Endothelial cell of umbilical vein (primary cell): ENCODE data around the gene ARMC7. TPM values are rescaled to one million over a fixed set of nuclear protein-coding genes. Genes with fewer than 3 reads are reported as not detected.

Experiments used
- BruUV-seq: library from RNA; stranded (reverse); fragments of 400-500 nt; replicated peaks from 2 replicates; lab custom pipeline; 2021; lab: Mats Ljungman, UMichigan
- CTCF ChIA-PET: fragments of 300-600, 350-600 bp; sonication (Branson Sonifier 250); formaldehyde crosslinking; loops from one replicate; lab custom pipeline; 2021; ENCODE audit warnings: antibody characterized with exemption, inconsistent platforms; lab: Charles Lee
- POLR2A ChIA-PET: fragments of 300-600, 350-600 bp; sonication (Branson Sonifier 250); formaldehyde crosslinking; loops from one replicate; lab custom pipeline; 2021; ENCODE audit warnings: antibody characterized with exemption, inconsistent platforms; lab: Charles Lee
- DNase-seq: peaks from one replicate; pipeline ENCODE4 v3.0.0-alpha.2; 2011; ENCODE audit warnings: low read depth, low spot score
- FAIRE-seq: peaks from 2 replicates; lab custom pipeline; 2011; peaks lifted over from hg19 to GRCh38; lab: Jason Lieb, UNC
- H2AFZ ChIP-seq: 2 replicates; pipeline ENCODE4 v1.6.0; 2012; ENCODE audit warnings: low read depth, low read length, control low read depth, inconsistent platforms
- H3K27ac ChIP-seq: 2 replicates; pipeline ENCODE4 v1.5.1; 2011; ENCODE audit warnings: low read depth, mild to moderate bottlenecking, control low read depth, low read length, moderate library complexity; ENCODE audit not compliant: insufficient read depth
- H3K27me3 ChIP-seq, 2 experiments: 2 replicates each; pipeline versions ENCODE4 v1.6.0 to v1.6.1; 2011; ENCODE audit warnings: low read length in 2 of 2, mixed read lengths in 1 of 2; ENCODE audit not compliant: control insufficient read depth in 2 of 2, insufficient read depth in 2 of 2
- H3K36me3 ChIP-seq, 2 experiments: 2 replicates in 1 of 2; 3 replicates in 1 of 2; pipeline ENCODE4 v1.5.1; 2011; ENCODE audit warnings: low read length in 2 of 2, mild to moderate bottlenecking in 1 of 2, moderate library complexity in 1 of 2; ENCODE audit not compliant: control insufficient read depth in 2 of 2, insufficient read depth in 2 of 2; ENCODE audit errors: extremely low read depth in 1 of 2
- H3K4me1 ChIP-seq: 3 replicates; pipeline ENCODE4 v1.5.1; 2011; ENCODE audit warnings: mild to moderate bottlenecking, low read length; ENCODE audit not compliant: control insufficient read depth, insufficient read depth; ENCODE audit errors: extremely low read depth
- H3K4me2 ChIP-seq: 2 replicates; pipeline ENCODE4 v1.6.1; 2011; ENCODE audit warnings: low read length, control low read depth, mixed read lengths; ENCODE audit not compliant: insufficient read depth
- H3K4me3 ChIP-seq, 3 experiments: fragments of 200-600 bp in 1 of 3; sonication (generic), shearing (Covaris generic) in 1 of 3; replicated peaks in 1 of 3; 2 replicates each; pipeline ENCODE4 v1.5.1; 2011 to 2016; ENCODE audit warnings: control low read depth in 3 of 3, low read length in 3 of 3, mild to moderate bottlenecking in 2 of 3, inconsistent platforms in 1 of 3, low read depth in 1 of 3, moderate library complexity in 1 of 3; ENCODE audit not compliant: insufficient read depth in 1 of 3
- H3K79me2 ChIP-seq: 2 replicates; pipeline ENCODE4 v1.6.0; 2012; ENCODE audit warnings: low read length, inconsistent platforms; ENCODE audit not compliant: control insufficient read depth, insufficient read depth
- H3K9ac ChIP-seq: replicated peaks from 2 replicates; pipeline ENCODE3; 2011; ENCODE audit warnings: low read length, control low read depth; ENCODE audit not compliant: insufficient read depth; ENCODE audit errors: extremely low read depth
- H3K9me1 ChIP-seq: replicated peaks from 3 replicates; pipeline ENCODE4 v1.6.0; 2011; ENCODE audit warnings: mild to moderate bottlenecking, low read length; ENCODE audit not compliant: control insufficient read depth, insufficient read depth; ENCODE audit errors: extremely low read depth
- H3K9me3 ChIP-seq: replicated peaks from 2 replicates; pipeline ENCODE4 v1.5.1; 2012; ENCODE audit warnings: low read length, inconsistent platforms; ENCODE audit not compliant: control insufficient read depth, insufficient read depth
- H4K20me1 ChIP-seq: replicated peaks from 2 replicates; pipeline ENCODE3; 2011; ENCODE audit warnings: mild to moderate bottlenecking, low read length; ENCODE audit not compliant: control insufficient read depth, insufficient read depth; ENCODE audit errors: extremely low read depth
- CTCF ChIP-seq, 2 donors: IDR thresholded peaks; 1 replicate in 1 of 2; 2 replicates in 1 of 2; pipeline ENCODE4 v1.5.1; 2011; ENCODE audit warnings: low read length in 2 of 2, mild to moderate bottlenecking in 2 of 2, moderate library complexity in 2 of 2, control low read depth in 1 of 2, inconsistent platforms in 1 of 2, low read depth in 1 of 2; ENCODE audit not compliant: insufficient read depth in 1 of 2; ENCODE audit errors: extremely low read depth in 1 of 2
- EZH2 ChIP-seq: IDR thresholded peaks from 2 replicates; pipeline ENCODE4 v1.6.1; 2012; ENCODE audit warnings: borderline replicate concordance, low read depth, mild to moderate bottlenecking, moderate library complexity, low read length, inconsistent platforms; ENCODE audit not compliant: severe bottlenecking
- FOS ChIP-seq: IDR thresholded peaks from 2 replicates; pipeline ENCODE4 v1.6.1; 2011; ENCODE audit warnings: mild to moderate bottlenecking, low read length, moderate library complexity, borderline replicate concordance; ENCODE audit not compliant: insufficient read depth
- GATA2 ChIP-seq: IDR thresholded peaks from 2 replicates; pipeline ENCODE4 v1.7.0; 2011; ENCODE audit warnings: low read depth, mild to moderate bottlenecking, moderate library complexity, mixed read lengths, low read length; ENCODE audit not compliant: insufficient read length, insufficient read depth
- JUN ChIP-seq: IDR thresholded peaks from 2 replicates; pipeline ENCODE4 v1.6.1; 2011; ENCODE audit warnings: borderline replicate concordance, low read depth; ENCODE audit not compliant: insufficient read length, insufficient read depth
- MAX ChIP-seq: IDR thresholded peaks from 2 replicates; pipeline ENCODE4 v1.6.1; 2011; ENCODE audit not compliant: insufficient read depth, insufficient read length
- MYC ChIP-seq: IDR thresholded peaks from one replicate; pipeline ENCODE4 v1.6.1; 2011; ENCODE audit warnings: mild to moderate bottlenecking, low read depth, low read length
- POLR2A ChIP-seq: IDR thresholded peaks from 2 replicates; pipeline ENCODE4 v1.6.1; 2012; ENCODE audit warnings: low read depth, mild to moderate bottlenecking, control low read depth, low read length
- POLR2AphosphoS5 ChIP-seq: IDR thresholded peaks from 2 replicates; pipeline ENCODE4 v1.6.1; 2012; ENCODE audit warnings: low read depth, mild to moderate bottlenecking, control low read depth, low read length, moderate library complexity; ENCODE audit not compliant: insufficient read depth
- dilution Hi-C: fragments of 300-500 bp; cut with MboI; formaldehyde crosslinking; loops from one replicate; pipeline ENCODE4 v1.15.0; 2019; ENCODE audit warnings: low sequenced_read_pairs; ENCODE audit not compliant: extremely low pct_ligation_motif_present
- intact Hi-C: fragments of 100-400 bp; cut with micrococcal nuclease; formaldehyde crosslinking; loops from one replicate; pipeline ENCODE4 v1.10.0; 2022
- polyA plus RNA-seq, 4 experiments: library from polyadenylated mRNA; depleted of rRNA in 3 of 4; stranded (reverse) in 3 of 4; unstranded in 1 of 4; fragments of >200 nt; gene quantifications; 2 replicates each; pipeline versions ENCODE4 v1.2.1 to v1.2.3, GENCODE V29; 2011 to 2012; ENCODE audit warnings: missing spikeins in 1 of 4
- total RNA-seq: library from RNA; stranded (reverse); gene quantifications from 2 replicates; pipeline ENCODE4 v1.2.3, GENCODE V29; 2021

The ARMC7 gene
- total and polyA plus RNA-seq, 2 donors (not counting 3 experiments of a cell fraction or from before 2014, with no cell fraction given): 11.8 to 15.7 TPM

- intact Hi-C loops (no loop called here), dilution Hi-C loops (no loop called here)
- Histone ChIP-seq H3K4me1 (peaks cover 24% of the 10 kb centered on the region), H3K9ac (no peak overlapping the region), H3K9me3 (no peaks in the 10 kb centered on the region), H3K79me2 (peaks cover 5% of the 10 kb centered on the region), H3K4me3 (no peak overlapping the region), H3K4me2 (no peak overlapping the region), H3K9me1 (no peaks in the 10 kb centered on the region), H3K27me3 (no peaks in the 10 kb centered on the region), H3K36me3 (peaks cover 2 to 8% of the 10 kb centered on the region in 2 experiments), H2AFZ (no peak overlapping the region), H4K20me1 (no peaks in the 10 kb centered on the region), H3K27ac (no peak overlapping the region)
- ChIA-PET CTCF (interaction anchor here (8.8 kb wide), 1 partner anchor 15 kb away, joined by 138 read pairs; no protein-coding TSS in a partner anchor), POLR2A (no interaction called here)
- TF ChIP-seq POLR2A: no peak
- no TSS peak for BruUV-seq
- DNase-seq (no peak), FAIRE-seq (no peak)
Observed at GRCh38 chr17:75128694-75129505, 19.1 kb downstream of the ARMC7 start.

- ChIA-PET POLR2A (no interaction called here), CTCF (interaction anchor here (1.0 to 8.8 kb wide), 6 partner anchors 15 to 117 kb away, joined by 3 to 138 read pairs (median 12); partner anchors contain the start of gene MRPL58)
- no peak overlapping the region for H2AFZ ChIP-seq
Observed at GRCh38 chr17:75129576-75129975, 19.8 kb downstream of the ARMC7 start.

More at GRCh38 chr17:75129576-75129975, 19.8 kb downstream of the ARMC7 start:
- Histone ChIP-seq H3K4me1 (peaks cover 18% of the 10 kb centered on the region), H3K27ac (no peak overlapping the region), H3K36me3 (peaks cover 2 to 8% of the 10 kb centered on the region in 2 experiments), H4K20me1 (no peaks in the 10 kb centered on the region), H3K4me3 (no peak overlapping the region), H3K9me1 (no peaks in the 10 kb centered on the region), H3K27me3 (no peaks in the 10 kb centered on the region), H3K4me2 (no peak overlapping the region), H3K9ac (no peak overlapping the region), H3K79me2 (peaks cover 5% of the 10 kb centered on the region), H3K9me3 (no peaks in the 10 kb centered on the region)
- no peak for FAIRE-seq
- TF ChIP-seq POLR2AphosphoS5 (no peak), MAX (no peak), MYC (no peak), FOS (no peak), GATA2 (no peak), CTCF (IDR thresholded peaks at IDR 0.05; ENCODE audit: extremely low read depth in 1 of 2, insufficient read depth in 1 of 2, low read depth in 1 of 2, low read length in 2 of 2) (no peak), EZH2 (no peak), JUN (no peak), POLR2A (no peak)
- BruUV-seq: no TSS peak
- dilution Hi-C loops: no loop called here
- DNase-seq: no peak
- intact Hi-C loops: no loop called here
